K562 (cell line): ENCODE results near the gene SRRM4.

Experiments used
- HMGXB4 ChIP-seq: sonication (generic); formaldehyde crosslinking; IDR thresholded peaks from 2 replicates; pipeline ENCODE4 v1.8.1; 2023; ENCODE audit warnings: mild to moderate bottlenecking, missing genetic modification reagents
- MLLT1 ChIP-seq, 2 experiments: fragments of 450-650 bp; IDR thresholded peaks; 2 replicates each; pipeline ENCODE4 v1.6.1; 2016
- MYBL2 ChIP-seq, 2 experiments: fragments of 450-650 bp in 1 of 2; sonication (generic) in 1 of 2; formaldehyde crosslinking in 1 of 2; IDR thresholded peaks; 2 replicates each; pipeline versions ENCODE4 v1.6.1 to v1.8.1; 2017 to 2022; ENCODE audit warnings: borderline replicate concordance in 1 of 2, inconsistent platforms in 1 of 2, low read depth in 1 of 2, mild to moderate bottlenecking in 1 of 2, missing genetic modification reagents in 1 of 2, moderate library complexity in 1 of 2
- NFIC ChIP-seq: fragments of 450-650 bp; IDR thresholded peaks from 2 replicates; pipeline ENCODE4 v1.6.1; 2017; ENCODE audit warnings: mild to moderate bottlenecking, inconsistent platforms
- SRSF1 ChIP-seq: fragments of 200-400 bp; formaldehyde crosslinking; IDR thresholded peaks from 2 replicates; pipeline ENCODE4 v1.6.1; 2017; ENCODE audit warnings: mild to moderate bottlenecking, low read depth, low read length, moderate library complexity

- TF ChIP-seq MLLT1 (IDR thresholded peaks at IDR 0.05) (no peak), HMGXB4 (CRISPR knock-in tag) (no peak), SRSF1 (no peak), MYBL2 (IDR thresholded peaks at IDR 0.05; ENCODE audit: low read depth) (no peak), MYBL2 (CRISPR knock-in tag; IDR thresholded peaks at IDR 0.05; ENCODE audit: borderline replicate concordance) (no peak), NFIC (no peak)
Measured at GRCh38 chr12:119036878-119037825, 55.8 kb downstream of the SRRM4 start.
